GM04504 (cell line): ENCODE results near the gene DOCK1.

Experiments used
- DNase-seq: peaks from one replicate; pipeline ENCODE4 v3.0.0-alpha.2; 2012; ENCODE audit warnings: low read depth

DOCK1 gene

GRCh38 chr10:127467811-127468210 is 562.6 kb downstream of the DOCK1 start:
- no peak for DNase-seq

GRCh38 chr10:127468632-127469031 is 563.4 kb downstream of the DOCK1 start:
- no peak for DNase-seq

GRCh38 chr10:127470911-127471310 is 565.7 kb downstream of the DOCK1 start:
- DNase-seq = no peak

GRCh38 chr10:127472976-127473375 is 567.7 kb downstream of the DOCK1 start:
- DNase-seq = no peak

GRCh38 chr10:127474501-127474900 is 569.3 kb downstream of the DOCK1 start:
- DNase-seq = no peak

- DNase-seq = no peak
Measured at GRCh38 chr10:127485153-127485857, 580.1 kb downstream of the DOCK1 start.

- DNase-seq = no peak
Measured at GRCh38 chr10:127486355-127486754, 581.1 kb downstream of the DOCK1 start.

GRCh38 chr10:127492607-127493250 is 587.5 kb downstream of the DOCK1 start:
- no peak for DNase-seq

GRCh38 chr10:127496035-127496434 is 590.8 kb downstream of the DOCK1 start:
- no peak for DNase-seq

- DNase-seq = no peak
Measured at GRCh38 chr10:127497685-127498084, 592.5 kb downstream of the DOCK1 start.

- DNase-seq = no peak
Measured at GRCh38 chr10:127498087-127498486, 592.9 kb downstream of the DOCK1 start.

GRCh38 chr10:127500127-127500526 is 594.9 kb downstream of the DOCK1 start:
- no peak for DNase-seq
